Measurements from ENCODE around the gene GRIK1. TPM values are rescaled to one million over a fixed set of nuclear protein-coding genes. Genes with fewer than 3 reads are reported as not detected.

Gene GRIK1
- total RNA-seq, 5 donors from 2014 or later (not counting 1 experiment from before 2014, with no cell fraction given), result not detected

GRCh38 chr21:29624776-29625175 lies 315.0 kb downstream of the GRIK1 start:
- DNase-seq, result no peak
- peaks cover 0 to 5% (median 0%) of the 10 kb centered on the region in 3 donors for H3K9me3 Mint-ChIP-seq

GRCh38 chr21:29621525-29621924 lies 318.3 kb downstream of the GRIK1 start:
- Mint-ChIP-seq H3K27me3 (no peaks in the 10 kb centered on the region), H3K4me1 (no peaks in the 10 kb centered on the region), H3K4me3 (no peak overlapping the region), H3K27ac (no peak overlapping the region), H3K9me3 (peaks cover 0 to 5% (median 0%) of the 10 kb centered on the region in 3 donors), H3K36me3 (peaks cover 6% of the 10 kb centered on the region)
- Histone ChIP-seq H3K36me3 (ENCODE audit: control insufficient read depth in 2 of 2, extremely low read depth in 1 of 2, insufficient read depth in 1 of 2, low read length in 1 of 2) (no peaks in the 10 kb centered on the region), H3K27ac (ENCODE audit: low read length) (no peak overlapping the region), H3K9me3 (no peaks in the 10 kb centered on the region), H3K4me1 (ENCODE audit: control insufficient read depth in 1 of 2, extremely low read depth in 1 of 2, insufficient read depth in 2 of 2, low read length in 2 of 2) (no peaks in the 10 kb centered on the region), H3K27me3 (replicated peaks in 1 of 2; ENCODE audit: control insufficient read depth in 2 of 2, extremely low read depth in 1 of 2, insufficient read depth in 2 of 2, low read length in 1 of 2) (no peaks in the 10 kb centered on the region), H3K4me3 (ENCODE audit: control insufficient read depth in 1 of 2, extremely low read depth in 1 of 2, low read length in 1 of 2) (no peak overlapping the region)
- ChIA-PET POLR2A (no interaction called here), CTCF (no interaction called here)
- ATAC-seq (replicated peaks in 1 of 4), result no peak
- no peak for DNase-seq

More at GRCh38 chr21:29624776-29625175, 315.0 kb downstream of the GRIK1 start:
- Mint-ChIP-seq H3K36me3 (peaks cover 1% of the 10 kb centered on the region), H3K4me1 (no peaks in the 10 kb centered on the region), H3K4me3 (no peak overlapping the region), H3K27ac (no peak overlapping the region), H3K27me3 (no peaks in the 10 kb centered on the region)
- POLR2A ChIA-PET, result no interaction called here
- CTCF ChIA-PET, result interaction anchor here in 1 of 2 donors (0.6 kb wide), 1 partner anchor 347 kb away, joined by 3 read pairs; no protein-coding TSS in a partner anchor
- no peak for ATAC-seq (replicated peaks in 1 of 4)
- Histone ChIP-seq H3K4me1 (ENCODE audit: control insufficient read depth in 1 of 2, extremely low read depth in 1 of 2, insufficient read depth in 2 of 2, low read length in 2 of 2) (no peaks in the 10 kb centered on the region), H3K27ac (ENCODE audit: low read length) (no peak overlapping the region), H3K9me3 (no peaks in the 10 kb centered on the region), H3K36me3 (ENCODE audit: control insufficient read depth in 2 of 2, extremely low read depth in 1 of 2, insufficient read depth in 1 of 2, low read length in 1 of 2) (no peaks in the 10 kb centered on the region), H3K27me3 (replicated peaks in 1 of 2; ENCODE audit: control insufficient read depth in 2 of 2, extremely low read depth in 1 of 2, insufficient read depth in 2 of 2, low read length in 1 of 2) (no peaks in the 10 kb centered on the region), H3K4me3 (ENCODE audit: control insufficient read depth in 1 of 2, extremely low read depth in 1 of 2, low read length in 1 of 2) (no peak overlapping the region)
- 88% methylated on average over 2 of the region's 6 CpGs for WGBS (ENCODE audit: insufficient coverage)

DNA sequence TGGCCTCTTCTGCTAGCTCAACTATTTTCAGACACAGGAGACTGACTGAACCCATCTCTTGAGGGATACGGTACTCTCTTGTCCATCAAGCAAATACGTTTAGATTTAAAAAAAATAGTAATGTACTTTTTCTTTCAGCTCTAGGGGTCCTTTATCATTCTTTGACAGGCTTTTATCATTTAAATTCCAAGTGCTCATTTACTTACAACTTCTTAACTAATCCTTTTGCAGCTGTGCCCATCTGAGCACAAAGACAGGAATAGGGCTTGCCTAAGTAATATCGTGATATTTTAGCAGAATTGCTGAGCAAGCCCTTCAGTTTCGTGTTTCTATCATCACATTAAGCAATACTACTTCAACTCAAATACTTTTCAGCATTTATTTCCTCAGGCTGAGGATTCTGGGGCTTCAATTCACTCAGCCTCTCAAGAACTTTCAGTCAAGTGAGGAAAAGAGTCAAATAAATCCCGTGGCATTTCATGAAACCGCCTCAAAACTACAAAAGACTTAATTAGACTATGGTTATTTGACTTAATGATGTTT lies 323.5 kb downstream of the GRIK1 start:
- Mint-ChIP-seq H3K4me1 (no peaks in the 10 kb centered on the region), H3K9me3 (no peaks in the 10 kb centered on the region), H3K36me3 (peaks cover 6% of the 10 kb centered on the region), H3K27me3 (no peaks in the 10 kb centered on the region), H3K27ac (no peak overlapping the region), H3K4me3 (no peak overlapping the region)
- Histone ChIP-seq H3K27ac (ENCODE audit: low read length) (no peak overlapping the region), H3K27me3 (replicated peaks in 1 of 2; ENCODE audit: control insufficient read depth in 2 of 2, extremely low read depth in 1 of 2, insufficient read depth in 2 of 2, low read length in 1 of 2) (no peaks in the 10 kb centered on the region), H3K4me3 (ENCODE audit: control insufficient read depth in 1 of 2, extremely low read depth in 1 of 2, low read length in 1 of 2) (no peak overlapping the region), H3K9me3 (no peaks in the 10 kb centered on the region), H3K36me3 (ENCODE audit: control insufficient read depth in 2 of 2, extremely low read depth in 1 of 2, insufficient read depth in 1 of 2, low read length in 1 of 2) (no peaks in the 10 kb centered on the region), H3K4me1 (ENCODE audit: control insufficient read depth in 1 of 2, extremely low read depth in 1 of 2, insufficient read depth in 2 of 2, low read length in 2 of 2) (no peaks in the 10 kb centered on the region)
- ATAC-seq (replicated peaks in 1 of 4), result no peak
- POLR2A ChIA-PET, result no interaction called here
- WGBS (ENCODE audit: insufficient coverage), result 55% methylated on average over 2 of the region's 6 CpGs
- no peak for DNase-seq
- CTCF ChIA-PET, result no interaction called here

GRCh38 chr21:29613877-29614276 lies 325.9 kb downstream of the GRIK1 start:
- no peaks in the 10 kb centered on the region for H3K9me3 Mint-ChIP-seq
- no peaks in the 10 kb centered on the region for H3K27me3 ChIP-seq (replicated peaks in 1 of 2; ENCODE audit: control insufficient read depth in 2 of 2, extremely low read depth in 1 of 2, insufficient read depth in 2 of 2, low read length in 1 of 2)
- H3K36me3 Mint-ChIP-seq, result peaks cover 10% of the 10 kb centered on the region
- 100% methylated on average over 2 of the region's 3 CpGs for WGBS (ENCODE audit: insufficient coverage)
- H3K27me3 Mint-ChIP-seq, result no peaks in the 10 kb centered on the region
- H3K4me1 Mint-ChIP-seq, result no peaks in the 10 kb centered on the region
- no peaks in the 10 kb centered on the region for H3K4me1 ChIP-seq (ENCODE audit: control insufficient read depth in 1 of 2, extremely low read depth in 1 of 2, insufficient read depth in 2 of 2, low read length in 2 of 2)
- H3K4me3 ChIP-seq (ENCODE audit: control insufficient read depth in 1 of 2, extremely low read depth in 1 of 2, low read length in 1 of 2), result no peak overlapping the region
- no peaks in the 10 kb centered on the region for H3K36me3 ChIP-seq (ENCODE audit: control insufficient read depth in 2 of 2, extremely low read depth in 1 of 2, insufficient read depth in 1 of 2, low read length in 1 of 2)
- ChIA-PET POLR2A (no interaction called here), CTCF (no interaction called here)
- H3K27ac Mint-ChIP-seq, result no peak overlapping the region
- H3K4me3 Mint-ChIP-seq, result no peak overlapping the region
- no peaks in the 10 kb centered on the region for H3K9me3 ChIP-seq
- H3K27ac ChIP-seq (ENCODE audit: low read length), result no peak overlapping the region
- DNase-seq (no peak), ATAC-seq (replicated peaks in 1 of 4) (no peak)

DNA sequence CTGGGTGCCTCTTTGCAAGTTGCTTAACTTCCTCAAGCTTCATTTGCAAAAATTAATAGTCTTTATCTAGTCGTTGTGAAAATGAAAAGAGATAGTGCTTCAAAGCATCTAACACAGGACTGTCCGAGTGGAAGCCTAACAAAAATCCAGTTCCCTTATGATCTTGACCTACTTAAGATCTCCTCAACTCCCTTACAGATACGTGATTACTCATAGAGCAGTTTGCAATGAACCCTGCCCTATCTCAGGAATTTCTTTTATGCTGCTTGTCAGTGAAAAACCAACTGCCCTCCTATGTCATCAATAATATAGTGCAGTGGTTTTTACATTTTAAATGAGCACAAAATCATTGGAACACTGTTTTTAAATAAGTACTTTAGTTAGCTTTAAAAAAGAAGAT lies 326.8 kb downstream of the GRIK1 start:
- WGBS (ENCODE audit: insufficient coverage), result 20% methylated on average over 1 of the region's 3 CpGs
- no peak overlapping the region for H3K27ac Mint-ChIP-seq
- Histone ChIP-seq H3K36me3 (ENCODE audit: control insufficient read depth in 2 of 2, extremely low read depth in 1 of 2, insufficient read depth in 1 of 2, low read length in 1 of 2) (no peaks in the 10 kb centered on the region), H3K27me3 (replicated peaks in 1 of 2; ENCODE audit: control insufficient read depth in 2 of 2, extremely low read depth in 1 of 2, insufficient read depth in 2 of 2, low read length in 1 of 2) (no peaks in the 10 kb centered on the region), H3K4me3 (ENCODE audit: control insufficient read depth in 1 of 2, extremely low read depth in 1 of 2, low read length in 1 of 2) (no peak overlapping the region), H3K9me3 (no peaks in the 10 kb centered on the region), H3K27ac (ENCODE audit: low read length) (no peak overlapping the region), H3K4me1 (ENCODE audit: control insufficient read depth in 1 of 2, extremely low read depth in 1 of 2, insufficient read depth in 2 of 2, low read length in 2 of 2) (no peaks in the 10 kb centered on the region)
- no peaks in the 10 kb centered on the region for H3K4me1 Mint-ChIP-seq
- DNase-seq, result no peak
- ChIA-PET CTCF (no interaction called here), POLR2A (no interaction called here)
- H3K4me3 Mint-ChIP-seq, result no peak overlapping the region
- peaks cover 4% of the 10 kb centered on the region for H3K36me3 Mint-ChIP-seq
- H3K27me3 Mint-ChIP-seq, result no peaks in the 10 kb centered on the region
- H3K9me3 Mint-ChIP-seq, result no peaks in the 10 kb centered on the region
- ATAC-seq (replicated peaks in 1 of 4), result no peak

DNA sequence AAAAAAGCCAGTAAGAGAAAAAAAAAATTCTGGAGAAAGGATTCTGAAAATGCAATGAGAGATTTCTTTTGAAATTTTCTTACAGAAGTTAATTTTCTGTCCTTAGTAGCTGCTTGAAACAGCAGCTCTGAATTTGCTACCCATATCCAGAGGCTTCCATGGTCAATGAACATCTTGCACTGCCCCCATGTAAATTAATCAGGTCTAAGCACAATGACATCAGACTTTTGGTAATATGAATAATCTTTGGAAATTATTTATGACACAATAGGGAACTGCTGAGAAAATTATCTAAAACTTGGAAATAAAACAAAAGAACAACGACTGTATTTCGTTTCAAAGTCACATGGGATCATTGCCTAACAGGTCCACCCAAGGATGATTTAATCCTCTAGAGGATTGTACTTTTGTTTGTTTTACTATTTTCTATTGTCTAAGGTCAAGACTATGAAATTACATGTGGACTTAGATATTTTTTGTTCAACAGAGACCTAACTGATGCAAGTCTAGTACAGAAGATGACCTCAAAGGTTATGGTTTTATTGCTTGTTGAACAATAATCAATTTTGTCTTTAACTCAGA lies 328.9 kb downstream of the GRIK1 start:
- no peaks in the 10 kb centered on the region for H3K36me3 ChIP-seq (ENCODE audit: control insufficient read depth in 2 of 2, extremely low read depth in 1 of 2, insufficient read depth in 1 of 2, low read length in 1 of 2)
- Mint-ChIP-seq H3K27me3 (no peaks in the 10 kb centered on the region), H3K36me3 (peaks cover 3% of the 10 kb centered on the region), H3K27ac (no peak overlapping the region), H3K4me1 (no peaks in the 10 kb centered on the region), H3K9me3 (no peaks in the 10 kb centered on the region), H3K4me3 (no peak overlapping the region)
- no peak overlapping the region for H3K27ac ChIP-seq (ENCODE audit: low read length)
- no peaks in the 10 kb centered on the region for H3K4me1 ChIP-seq (ENCODE audit: control insufficient read depth in 1 of 2, extremely low read depth in 1 of 2, insufficient read depth in 2 of 2, low read length in 2 of 2)
- no peaks in the 10 kb centered on the region for H3K27me3 ChIP-seq (replicated peaks in 1 of 2; ENCODE audit: control insufficient read depth in 2 of 2, extremely low read depth in 1 of 2, insufficient read depth in 2 of 2, low read length in 1 of 2)
- CTCF ChIA-PET, result interaction anchor here in 1 of 2 donors (0.6 kb wide), 1 partner anchor 129 kb away, joined by 3 read pairs; no protein-coding TSS in a partner anchor
- no peak overlapping the region for H3K4me3 ChIP-seq (ENCODE audit: control insufficient read depth in 1 of 2, extremely low read depth in 1 of 2, low read length in 1 of 2)
- no peak for ATAC-seq (replicated peaks in 1 of 4)
- no peaks in the 10 kb centered on the region for H3K9me3 ChIP-seq
- no CpG with 5 or more reads among the region's 2 CpGs for WGBS (ENCODE audit: insufficient coverage)
- no peak for DNase-seq
- POLR2A ChIA-PET, result no interaction called here

Measured in T-cell (primary cell).